Naive thymus-derived CD4-positive, alpha-beta T cell (primary cell): ENCODE results near the gene RSAD2. TPM values are rescaled to one million over a fixed set of nuclear protein-coding genes. Genes with fewer than 3 reads are reported as not detected.

Experiments
- ATAC-seq: fragments of 150-1000 bp; cut with Tn5 transposase; 2 replicates; pipeline ENCODE4 v1.10.0; 2021; ENCODE audit warnings: mild to moderate bottlenecking, moderate library complexity
- CTCF ChIA-PET: fragments of 350-600 bp; sonication (Branson Sonifier 250); formaldehyde crosslinking; loops from one replicate; lab custom pipeline; 2021; ENCODE audit warnings: antibody characterized with exemption; lab: Charles Lee
- POLR2A ChIA-PET: fragments of 350-600 bp; sonication (Branson Sonifier 250); formaldehyde crosslinking; loops from one replicate; lab custom pipeline; 2021; ENCODE audit warnings: antibody characterized with exemption, inconsistent platforms; lab: Charles Lee
- DNase-seq, 9 donors: peaks; one replicate each; pipeline versions ENCODE4 v3.0.0 to v3.0.0-alpha.2; 2020 to 2022; ENCODE audit warnings: mixed read lengths in 1 of 9
- H3K27ac ChIP-seq: one replicate; pipeline ENCODE4 v1.7.0; 2013; ENCODE audit warnings: mild to moderate bottlenecking, low read depth, low read length, moderate library complexity
- H3K27me3 ChIP-seq, 2 donors: one replicate each; pipeline ENCODE4 v1.7.0; 2013; ENCODE audit warnings: low read length in 2 of 2, mild to moderate bottlenecking in 2 of 2, moderate library complexity in 2 of 2; ENCODE audit not compliant: control insufficient read depth in 2 of 2, insufficient read depth in 2 of 2
- H3K36me3 ChIP-seq, 3 experiments: 1 replicate in 2 of 3; 2 replicates in 1 of 3; pipeline ENCODE4 v1.7.0; 2013; ENCODE audit warnings: low read length in 3 of 3, mild to moderate bottlenecking in 3 of 3, moderate library complexity in 1 of 3; ENCODE audit not compliant: insufficient read depth in 3 of 3, control insufficient read depth in 2 of 3
- H3K4me1 ChIP-seq, 2 donors: one replicate each; pipeline ENCODE4 v1.7.0; 2013; ENCODE audit warnings: low read length in 2 of 2, mild to moderate bottlenecking in 2 of 2, moderate library complexity in 1 of 2; ENCODE audit not compliant: control insufficient read depth in 2 of 2, insufficient read depth in 2 of 2
- H3K4me3 ChIP-seq: 2 replicates; pipeline ENCODE4 v1.7.0; 2013; ENCODE audit warnings: mild to moderate bottlenecking, low read length
- H3K9me3 ChIP-seq, 3 experiments: 1 replicate in 2 of 3; 2 replicates in 1 of 3; pipeline ENCODE4 v1.7.0; 2013; ENCODE audit warnings: low read length in 3 of 3; ENCODE audit not compliant: control insufficient read depth in 2 of 3
- H3K27ac Mint-ChIP-seq, 9 donors: one replicate each; pipeline ENCODE4 v1.8.0; 2020 to 2022; ENCODE audit warnings: mixed read lengths in 9 of 9, mild to moderate bottlenecking in 8 of 9, moderate library complexity in 5 of 9, inconsistent platforms in 2 of 9
- H3K27me3 Mint-ChIP-seq, 5 donors: one replicate each; pipeline ENCODE4 v1.8.0; 2021 to 2022; ENCODE audit warnings: mixed read lengths in 5 of 5, mild to moderate bottlenecking in 1 of 5
- H3K36me3 Mint-ChIP-seq, 5 donors: one replicate each; pipeline ENCODE4 v1.8.0; 2020 to 2022; ENCODE audit warnings: mixed read lengths in 5 of 5, mild to moderate bottlenecking in 3 of 5, inconsistent platforms in 1 of 5
- H3K4me1 Mint-ChIP-seq, 7 donors: one replicate each; pipeline ENCODE4 v1.8.0; 2020 to 2022; ENCODE audit warnings: mixed read lengths in 7 of 7, mild to moderate bottlenecking in 3 of 7, inconsistent platforms in 1 of 7
- H3K4me3 Mint-ChIP-seq, 10 donors: one replicate each; pipeline ENCODE4 v1.8.0; 2020 to 2022; ENCODE audit warnings: mild to moderate bottlenecking in 10 of 10, mixed read lengths in 10 of 10, moderate library complexity in 6 of 10, inconsistent platforms in 2 of 10
- H3K9me3 Mint-ChIP-seq, 11 donors: one replicate each; pipeline ENCODE4 v1.8.0; 2020 to 2022; ENCODE audit warnings: mixed read lengths in 11 of 11, mild to moderate bottlenecking in 4 of 11, inconsistent platforms in 1 of 11, moderate library complexity in 1 of 11
- intact Hi-C, 2 donors: fragments of 100-400 bp; cut with micrococcal nuclease; formaldehyde crosslinking; loops; one replicate each; pipeline ENCODE4 v1.15.1; 2023
- polyA plus RNA-seq, 2 donors: library from polyadenylated mRNA; unstranded; fragments of 300-500 nt; fragmentation: Illumina TruSeq; gene quantifications; one replicate each; pipeline ENCODE4 v1.2.3, GENCODE V29; 2021
- total RNA-seq, 6 experiments: library from RNA in 5 of 6; stranded (reverse) in 5 of 6; gene quantifications; 1 replicate in 5 of 6; 2 replicates in 1 of 6; pipeline ENCODE4 v1.2.3 and lab custom pipeline; 2021 to 2026

The RSAD2 gene
- total and polyA plus RNA-seq, 7 experiments from 2014 or later, result 5.0 to 72.6 (median 6.6) TPM

- H3K36me3 ChIP-seq, result peaks cover 0 to 46% (median 9%) of the 10 kb centered on the region in 3 experiments
- CTCF ChIA-PET, result no interaction called here
- H3K4me3 Mint-ChIP-seq, result peak overlapping the region in 1 of 10 donors; percentile 19
- no peaks in the 10 kb centered on the region for H3K9me3 ChIP-seq
- intact Hi-C loops, result no loop called here
- H3K27me3 Mint-ChIP-seq, result no peaks in the 10 kb centered on the region
- H3K4me3 ChIP-seq, result no peak overlapping the region
- H3K9me3 Mint-ChIP-seq, result no peaks in the 10 kb centered on the region
- DNase-seq (no peak), ATAC-seq (no peak)
- H3K4me1 Mint-ChIP-seq, result peaks cover 41 to 95% (median 82%) of the 10 kb centered on the region in 7 donors
- peak overlapping the region in 5 of 9 donors; percentile 22 to 68 (median 34) for H3K27ac Mint-ChIP-seq
- H3K36me3 Mint-ChIP-seq, result peaks cover 36 to 51% (median 39%) of the 10 kb centered on the region in 5 donors
- H3K27me3 ChIP-seq, result no peaks in the 10 kb centered on the region
- H3K27ac ChIP-seq, result no peak overlapping the region
- H3K4me1 ChIP-seq, result peaks cover 3 to 20% of the 10 kb centered on the region in 2 donors
- POLR2A ChIA-PET, result no interaction called here
Measured at GRCh38 chr2:6940820-6941219, 63.2 kb downstream of the RSAD2 start.

- DNase-seq, result no peak
- H3K27ac Mint-ChIP-seq, result peak overlapping the region in 6 of 9 donors; percentile 24 to 75 (median 45)
- no peaks in the 10 kb centered on the region for H3K9me3 ChIP-seq
- ChIA-PET CTCF (no interaction called here), POLR2A (interaction anchor here (0.7 kb wide), 1 partner anchor 14 kb away, joined by 3 read pairs; no protein-coding TSS in a partner anchor)
- H3K27ac ChIP-seq, result no peak overlapping the region
- no peak for ATAC-seq
- H3K36me3 ChIP-seq, result peaks cover 0 to 48% (median 9%) of the 10 kb centered on the region in 3 experiments
- intact Hi-C loops, result no loop called here
- H3K4me3 Mint-ChIP-seq, result no peak overlapping the region
- peaks cover 38 to 94% (median 77%) of the 10 kb centered on the region in 7 donors for H3K4me1 Mint-ChIP-seq
- H3K4me1 ChIP-seq, result peaks cover 3 to 16% of the 10 kb centered on the region in 2 donors
- H3K9me3 Mint-ChIP-seq, result no peaks in the 10 kb centered on the region
- H3K27me3 ChIP-seq, result no peaks in the 10 kb centered on the region
- no peak overlapping the region for H3K4me3 ChIP-seq
- peaks cover 36 to 52% (median 37%) of the 10 kb centered on the region in 5 donors for H3K36me3 Mint-ChIP-seq
- no peaks in the 10 kb centered on the region for H3K27me3 Mint-ChIP-seq
Measured at GRCh38 chr2:6941299-6942046, 63.9 kb downstream of the RSAD2 start.

- ChIA-PET CTCF (no interaction called here), POLR2A (no interaction called here)
- no peak for ATAC-seq
- Histone ChIP-seq H3K27me3 (no peaks in the 10 kb centered on the region), H3K4me1 (peaks cover 0 to 4% of the 10 kb centered on the region in 2 donors), H3K27ac (no peak overlapping the region), H3K36me3 (peaks cover 0 to 48% (median 9%) of the 10 kb centered on the region in 3 experiments), H3K4me3 (no peak overlapping the region), H3K9me3 (no peaks in the 10 kb centered on the region)
- intact Hi-C loops, result no loop called here
- no peak for DNase-seq
- no peaks in the 10 kb centered on the region for H3K9me3 Mint-ChIP-seq
- H3K4me3 Mint-ChIP-seq, result peak overlapping the region in 2 of 10 donors; percentile 7 to 64
- H3K36me3 Mint-ChIP-seq, result peaks cover 36 to 56% (median 40%) of the 10 kb centered on the region in 5 donors
- H3K27me3 Mint-ChIP-seq, result no peaks in the 10 kb centered on the region
- peak overlapping the region in 8 of 9 donors; percentile 2 to 75 (median 19) for H3K27ac Mint-ChIP-seq
- H3K4me1 Mint-ChIP-seq, result peaks cover 37 to 86% (median 66%) of the 10 kb centered on the region in 7 donors
Measured at GRCh38 chr2:6942848-6943247, 65.3 kb downstream of the RSAD2 start.

GRCh38 chr2:6943523-6943922 is 65.9 kb downstream of the RSAD2 start:
- no peak for DNase-seq
- H3K36me3 Mint-ChIP-seq, result peaks cover 41 to 61% (median 43%) of the 10 kb centered on the region in 5 donors
- Histone ChIP-seq H3K36me3 (peaks cover 0 to 52% (median 9%) of the 10 kb centered on the region in 3 experiments), H3K27ac (no peak overlapping the region), H3K4me1 (peaks cover 0 to 5% of the 10 kb centered on the region in 2 donors), H3K9me3 (no peaks in the 10 kb centered on the region), H3K4me3 (no peak overlapping the region), H3K27me3 (no peaks in the 10 kb centered on the region)
- intact Hi-C loops, result no loop called here
- peak overlapping the region in 7 of 9 donors; percentile 2 to 86 (median 38) for H3K27ac Mint-ChIP-seq
- H3K4me3 Mint-ChIP-seq, result peak overlapping the region in 3 of 10 donors; percentile 7 to 45 (median 37)
- POLR2A ChIA-PET, result no interaction called here
- H3K27me3 Mint-ChIP-seq, result no peaks in the 10 kb centered on the region
- peaks cover 41 to 90% (median 67%) of the 10 kb centered on the region in 7 donors for H3K4me1 Mint-ChIP-seq
- no peak for ATAC-seq
- CTCF ChIA-PET, result no interaction called here
- H3K9me3 Mint-ChIP-seq, result no peaks in the 10 kb centered on the region

- CTCF ChIA-PET, result no interaction called here
- no peak overlapping the region for H3K4me3 ChIP-seq
- H3K27ac ChIP-seq, result no peak overlapping the region
- peaks cover 41 to 62% (median 46%) of the 10 kb centered on the region in 5 donors for H3K36me3 Mint-ChIP-seq
- POLR2A ChIA-PET, result no interaction called here
- no peaks in the 10 kb centered on the region for H3K27me3 Mint-ChIP-seq
- peaks cover 0 to 10% of the 10 kb centered on the region in 2 donors for H3K4me1 ChIP-seq
- no peaks in the 10 kb centered on the region for H3K27me3 ChIP-seq
- ATAC-seq, result no peak
- H3K9me3 Mint-ChIP-seq, result no peaks in the 10 kb centered on the region
- no peak for DNase-seq
- peaks cover 0 to 56% (median 9%) of the 10 kb centered on the region in 3 experiments for H3K36me3 ChIP-seq
- peak overlapping the region in 5 of 10 donors; percentile 6 to 37 (median 7) for H3K4me3 Mint-ChIP-seq
- peak overlapping the region in 7 of 9 donors; percentile 2 to 86 (median 31) for H3K27ac Mint-ChIP-seq
- intact Hi-C loops, result no loop called here
- no peaks in the 10 kb centered on the region for H3K9me3 ChIP-seq
- H3K4me1 Mint-ChIP-seq, result peaks cover 44 to 90% (median 67%) of the 10 kb centered on the region in 7 donors
Measured at GRCh38 chr2:6943971-6944370, 66.4 kb downstream of the RSAD2 start.

- peak overlapping the region in 1 of 10 donors; percentile 26 for H3K4me3 Mint-ChIP-seq
- ChIA-PET CTCF (interaction anchor here (0.6 kb wide), 1 partner anchor 21 kb away, joined by 3 read pairs; no protein-coding TSS in a partner anchor), POLR2A (no interaction called here)
- peaks cover 0 to 58% (median 9%) of the 10 kb centered on the region in 3 experiments for H3K36me3 ChIP-seq
- no peak overlapping the region for H3K4me3 ChIP-seq
- H3K27me3 ChIP-seq, result no peaks in the 10 kb centered on the region
- H3K9me3 Mint-ChIP-seq, result no peaks in the 10 kb centered on the region
- H3K27ac ChIP-seq, result no peak overlapping the region
- no peaks in the 10 kb centered on the region for H3K27me3 Mint-ChIP-seq
- intact Hi-C loops, result no loop called here
- H3K4me1 ChIP-seq, result peaks cover 0 to 10% of the 10 kb centered on the region in 2 donors
- H3K36me3 Mint-ChIP-seq, result peaks cover 41 to 64% (median 46%) of the 10 kb centered on the region in 5 donors
- H3K4me1 Mint-ChIP-seq, result peaks cover 41 to 90% (median 67%) of the 10 kb centered on the region in 7 donors
- H3K27ac Mint-ChIP-seq, result peak overlapping the region in 4 of 9 donors; percentile 7 to 37 (median 12)
- DNase-seq (no peak), ATAC-seq (no peak)
- no peaks in the 10 kb centered on the region for H3K9me3 ChIP-seq
Measured at GRCh38 chr2:6944555-6944954, 67.0 kb downstream of the RSAD2 start.
